GM18867 (cell line): Measurements from ENCODE around the gene TRAPPC2L.

Source experiments
- ATAC-seq: cut with Tn5 transposase; IDR thresholded peaks from one replicate; pipeline ENCODE4 v1.9.1; 2021; ENCODE audit warnings: mild to moderate bottlenecking, moderate library complexity; ENCODE audit not compliant: unreplicated experiment

TRAPPC2L gene

GRCh38 chr16:88874938-88875599 lies 18.1 kb downstream of the TRAPPC2L start:
- ATAC-seq: no peak

DNA sequence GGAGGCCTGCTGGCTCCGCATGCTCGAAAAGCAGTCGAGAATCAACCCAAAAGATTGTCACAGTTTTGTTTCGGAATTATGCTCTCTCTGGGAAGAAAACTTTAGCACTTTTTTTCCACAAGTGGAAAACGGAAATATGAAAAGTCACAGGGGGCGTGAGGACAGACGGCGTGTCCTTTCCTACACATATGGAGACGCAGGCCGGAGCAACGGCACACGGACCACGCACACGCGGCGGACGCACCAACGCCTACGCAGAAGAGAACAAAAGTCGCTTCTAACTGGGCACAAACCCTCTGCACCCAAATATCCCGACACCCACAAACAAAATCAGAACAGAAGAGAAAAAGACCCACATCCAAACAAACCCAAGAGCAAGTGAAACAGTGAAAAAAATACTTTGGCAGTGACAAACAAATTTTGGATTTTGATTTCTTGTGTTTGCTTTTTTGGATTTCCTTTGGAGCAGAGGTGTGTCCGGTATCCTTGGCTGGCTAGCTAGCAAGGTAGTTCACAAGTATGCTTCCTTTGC lies 18.8 kb downstream of the TRAPPC2L start:
- no peak for ATAC-seq

GRCh38 chr16:88876942-88877526 lies 20.1 kb downstream of the TRAPPC2L start:
- no peak for ATAC-seq

DNA sequence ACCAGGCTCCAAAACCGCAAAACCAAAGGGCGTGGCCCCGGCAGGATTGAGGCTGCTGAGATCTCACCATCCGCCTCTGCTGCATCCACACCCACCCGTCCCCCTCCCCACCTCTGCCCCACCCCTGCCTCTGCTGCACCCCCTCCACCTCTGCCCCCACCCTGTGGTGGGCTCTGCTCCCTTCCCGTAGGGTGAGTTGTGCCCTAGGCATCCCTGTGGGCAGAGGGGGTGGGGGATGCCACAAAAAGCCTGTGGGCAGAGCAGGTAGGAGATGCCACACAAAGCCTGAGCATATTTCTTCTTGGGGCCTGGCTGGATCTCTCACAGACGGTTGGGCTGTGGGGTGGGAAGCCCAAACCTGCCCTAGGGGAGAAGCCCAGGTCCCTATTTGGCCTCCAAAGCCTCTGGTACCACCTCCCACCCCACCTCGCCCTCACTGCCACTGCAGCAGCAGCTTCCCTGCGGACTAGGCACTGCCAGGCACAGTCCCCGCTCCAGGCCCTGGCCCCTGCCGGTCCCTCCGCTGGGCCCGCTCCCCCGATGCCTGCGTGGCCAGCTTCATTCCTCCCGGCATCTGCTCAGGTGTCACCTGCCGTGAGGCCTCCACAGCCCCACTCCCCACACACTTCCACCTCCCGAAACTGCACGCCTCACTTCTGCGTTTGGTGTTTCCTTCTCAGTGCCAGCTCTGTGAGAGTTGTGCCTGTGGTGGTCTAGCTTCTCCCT lies 20.8 kb downstream of the TRAPPC2L start:
- no peak for ATAC-seq

DNA sequence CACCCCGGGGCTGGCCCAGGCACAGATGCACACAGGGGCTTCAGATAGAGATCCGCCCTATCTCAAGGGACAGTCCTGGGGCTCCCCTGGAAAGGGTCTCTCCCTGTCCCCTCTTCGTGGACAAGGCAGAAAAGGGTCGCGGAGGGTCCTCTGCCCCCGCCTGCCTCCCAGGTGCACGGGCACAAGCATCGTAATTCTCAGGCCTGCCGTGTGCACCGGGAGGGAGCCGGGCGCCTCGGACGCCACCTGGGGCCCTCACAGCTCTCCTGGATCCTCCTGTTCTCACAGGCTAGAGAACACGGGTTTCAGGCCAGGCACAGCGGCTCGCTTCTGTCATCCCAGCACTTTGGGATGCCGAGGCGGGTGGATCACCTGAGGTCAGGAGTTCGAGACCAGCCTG lies 21.4 kb downstream of the TRAPPC2L start:
- ATAC-seq: no peak

DNA sequence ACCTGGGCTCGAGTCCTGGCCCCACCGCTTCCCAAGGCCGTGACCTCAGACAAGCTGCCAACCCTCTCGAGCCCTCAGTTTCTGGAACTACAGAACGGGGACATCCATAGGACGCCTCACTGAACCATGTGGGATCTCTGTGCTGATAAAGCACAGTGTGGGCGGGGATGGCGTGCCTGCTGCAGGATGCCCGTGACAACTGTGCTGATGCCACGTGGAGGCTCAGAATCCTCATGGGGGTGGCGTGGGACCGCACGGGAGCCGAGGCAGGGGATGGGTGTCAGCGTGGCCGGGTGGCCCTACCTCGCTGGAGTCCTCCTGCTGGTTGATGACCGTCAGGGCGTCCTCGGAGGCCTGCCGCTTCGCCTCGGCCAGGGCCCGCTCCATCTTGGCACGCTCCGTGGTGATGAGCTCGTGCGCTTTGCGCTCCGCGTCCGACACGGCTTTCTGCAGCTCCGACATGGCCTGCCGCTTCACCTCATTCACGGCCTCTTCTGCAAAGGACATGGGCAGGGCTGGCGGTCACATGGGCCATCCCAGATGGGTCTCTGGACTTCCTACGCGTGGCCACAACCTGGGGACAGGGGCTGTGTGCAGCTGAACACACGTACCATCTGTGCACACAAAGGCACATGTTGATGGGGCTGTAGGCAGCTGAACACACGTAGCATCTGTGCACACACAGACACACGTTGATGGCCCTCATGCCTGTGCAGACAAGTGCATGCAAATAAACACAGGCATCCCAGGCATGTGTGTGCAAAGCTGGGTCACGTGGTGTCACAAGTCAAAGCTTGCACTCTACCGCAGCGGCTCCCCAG lies 22.2 kb downstream of the TRAPPC2L start:
- ATAC-seq: no peak

DNA sequence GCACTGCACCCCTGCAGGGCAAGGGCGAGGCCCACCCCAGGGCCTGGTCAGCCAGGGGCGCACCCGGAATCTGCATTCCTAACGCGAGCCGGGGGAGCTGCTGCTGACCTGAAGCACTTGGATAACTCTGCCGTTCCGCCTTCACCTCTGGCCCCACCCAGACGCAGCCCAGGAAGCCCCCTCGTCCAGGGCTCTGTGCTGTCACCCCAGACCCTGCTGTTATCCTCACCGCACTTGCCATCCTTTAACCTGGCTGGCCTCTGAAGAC lies 22.8 kb downstream of the TRAPPC2L start:
- no peak for ATAC-seq

GRCh38 chr16:88880226-88881006 lies 23.5 kb downstream of the TRAPPC2L start:
- no peak for ATAC-seq

- ATAC-seq: no peak
Observed at GRCh38 chr16:88881007-88881615, 24.2 kb downstream of the TRAPPC2L start.

- no peak for ATAC-seq
Observed at GRCh38 chr16:88881675-88882357, 24.9 kb downstream of the TRAPPC2L start.

DNA sequence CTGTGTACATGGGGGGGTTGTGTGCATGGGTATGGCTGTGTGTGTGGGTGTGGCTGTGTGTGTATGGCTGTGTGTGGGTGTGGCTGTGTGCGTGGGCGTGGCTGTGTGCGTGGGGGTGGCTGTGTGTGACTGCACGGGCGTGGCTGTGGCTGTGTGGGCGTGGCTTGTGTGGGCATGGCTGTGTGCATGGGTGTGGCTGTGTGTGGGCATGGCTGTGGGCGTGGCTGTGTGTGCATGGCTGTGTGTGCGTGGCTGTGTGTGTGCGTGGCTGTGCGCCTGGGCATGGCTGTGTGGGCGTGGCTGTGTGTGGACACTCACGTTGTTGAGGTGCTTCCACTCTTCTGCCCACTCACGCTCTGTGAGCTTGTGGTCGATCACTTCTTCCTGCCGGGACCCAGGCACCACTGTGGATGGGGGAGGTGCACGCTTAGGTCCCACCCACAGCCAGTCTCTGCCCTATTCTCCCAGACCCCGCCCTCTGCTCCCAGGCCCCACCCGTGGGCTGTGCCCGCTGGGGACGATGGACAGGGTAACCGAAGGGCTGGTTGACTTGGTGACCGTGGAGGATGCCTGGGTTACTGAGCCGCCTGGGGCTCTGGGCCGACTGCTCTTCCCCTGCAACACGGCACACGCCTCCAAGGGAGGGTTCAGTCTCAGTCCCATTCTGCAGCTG lies 25.6 kb downstream of the TRAPPC2L start:
- no peak for ATAC-seq

DNA sequence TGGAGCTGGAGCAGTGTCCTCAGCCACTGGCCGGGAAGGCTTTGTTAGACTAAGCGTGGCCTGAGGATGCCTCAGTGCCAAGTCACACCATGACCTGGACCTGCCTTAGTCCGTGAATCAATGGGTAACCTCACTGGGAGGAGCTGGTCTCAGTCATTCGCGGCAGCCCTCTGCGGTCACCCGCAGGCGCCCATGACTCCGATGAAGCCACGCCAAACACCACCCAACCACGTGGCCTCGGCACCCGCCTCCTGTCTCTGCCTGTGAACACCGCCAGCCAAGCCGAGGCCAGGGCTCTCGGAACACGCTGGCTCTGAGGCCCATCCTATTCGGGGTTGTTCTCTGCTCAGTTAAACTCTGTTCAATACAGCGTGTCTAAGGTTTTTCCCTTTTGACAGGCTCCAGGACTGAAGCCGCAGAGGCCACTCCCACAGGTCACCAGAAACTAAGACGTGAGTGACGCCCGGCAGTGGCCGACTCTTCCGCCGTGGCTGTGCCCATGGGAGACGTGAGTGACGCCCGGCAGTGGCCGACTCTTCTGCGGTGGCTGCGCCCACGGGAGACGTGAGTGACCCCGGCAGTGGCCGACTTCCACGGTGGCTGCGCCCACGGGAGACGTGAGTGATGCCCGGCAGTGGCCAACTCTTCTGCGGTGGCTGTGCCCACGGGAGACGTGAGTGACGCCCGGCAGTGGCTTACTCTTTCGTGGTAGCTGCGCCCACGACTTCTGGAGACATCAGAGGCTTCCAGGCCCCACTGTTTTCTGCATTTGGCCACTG lies 26.4 kb downstream of the TRAPPC2L start:
- ATAC-seq: no peak

DNA sequence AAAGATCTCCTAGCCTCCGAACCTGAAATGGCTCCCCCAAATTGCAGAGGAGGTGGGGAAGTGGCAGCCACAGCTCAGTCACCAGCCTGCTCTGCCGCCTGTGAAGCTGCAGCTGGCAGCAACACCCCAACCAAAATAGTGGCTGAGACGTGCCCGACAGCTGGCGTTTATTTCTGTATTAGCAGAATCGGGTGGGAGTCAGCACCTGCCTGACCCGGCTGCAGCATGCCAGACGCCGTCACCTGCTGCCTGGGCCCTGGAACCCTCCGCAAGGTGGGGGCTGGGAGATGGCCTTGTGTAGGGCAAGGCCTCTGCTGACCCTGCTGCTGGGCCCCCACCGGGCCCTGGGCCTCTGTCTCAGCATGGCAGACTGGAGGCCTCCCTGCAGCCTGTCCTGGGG lies 27.0 kb downstream of the TRAPPC2L start:
- ATAC-seq: no peak

DNA sequence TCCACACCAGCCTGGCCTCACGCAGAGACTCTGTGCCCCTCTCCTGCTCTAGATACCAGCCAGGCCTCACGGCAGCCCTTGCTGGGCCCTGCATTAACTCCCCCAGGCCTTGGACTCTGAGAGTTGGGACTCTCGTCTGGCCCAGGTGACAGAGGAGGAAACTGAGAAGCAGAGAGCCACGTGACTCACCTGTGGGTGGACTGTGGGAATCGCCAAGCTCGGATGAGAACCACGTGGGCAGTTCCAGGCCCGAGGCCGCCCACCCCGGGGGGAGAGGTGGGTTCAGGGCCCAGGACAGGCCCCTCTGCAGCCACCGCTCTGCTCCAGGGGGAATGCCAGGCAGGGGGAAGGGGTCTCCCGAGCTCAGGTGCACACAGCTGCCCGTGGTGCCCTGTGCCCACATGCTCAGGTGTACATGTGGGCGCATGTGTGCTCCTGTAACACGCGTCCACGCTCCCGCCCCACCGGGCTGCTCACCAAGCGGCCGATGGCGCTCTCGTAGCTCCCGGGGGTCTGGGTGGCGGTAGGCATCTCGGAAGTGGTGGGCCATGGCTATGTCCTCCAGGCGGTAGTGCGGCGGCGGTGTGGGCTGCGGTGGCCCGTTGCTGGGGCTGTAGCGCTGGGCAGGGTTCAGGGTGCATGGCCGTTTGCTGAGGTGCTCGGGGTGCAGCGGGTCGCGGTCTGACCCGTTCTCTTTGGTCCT lies 27.8 kb downstream of the TRAPPC2L start:
- no peak for ATAC-seq

- no peak for ATAC-seq
Observed at GRCh38 chr16:88885693-88886280, 28.9 kb downstream of the TRAPPC2L start.

DNA sequence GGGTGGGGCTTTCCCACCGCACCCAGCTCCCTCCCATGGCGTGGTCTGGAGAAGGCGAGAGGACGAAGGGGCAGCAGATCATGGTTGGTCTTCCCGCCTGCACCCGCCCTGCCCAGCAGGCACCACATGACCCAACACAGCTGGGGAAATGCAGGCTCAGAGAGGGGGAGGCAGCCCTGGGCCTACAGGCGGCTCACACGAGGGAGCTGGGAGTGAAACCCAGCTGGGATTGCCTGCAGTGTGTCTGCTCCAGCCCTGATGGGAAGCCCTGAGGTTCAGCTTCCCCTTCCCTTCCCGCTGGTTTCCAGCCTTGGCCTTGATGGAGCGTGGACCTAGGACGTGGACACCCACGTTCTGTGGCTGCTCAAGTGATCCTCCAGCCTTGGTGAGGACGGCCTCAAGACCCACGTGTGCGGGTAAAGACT lies 29.5 kb downstream of the TRAPPC2L start:
- no peak for ATAC-seq

- no peak for ATAC-seq
Observed at GRCh38 chr16:88886845-88887521, 30.1 kb downstream of the TRAPPC2L start.
